ENCODE results near the gene KRTAP4-11. TPM values are rescaled to one million over a fixed set of nuclear protein-coding genes. Genes with fewer than 3 reads are reported as not detected.
"Not testable (repeated sequence)": the region's sequence is repeated elsewhere in the genome, so short reads cannot be mapped to it uniquely, and the experiment has no call there.

The KRTAP4-11 gene
- total RNA-seq, 1 donor from 2014 or later = not detected

DNA sequence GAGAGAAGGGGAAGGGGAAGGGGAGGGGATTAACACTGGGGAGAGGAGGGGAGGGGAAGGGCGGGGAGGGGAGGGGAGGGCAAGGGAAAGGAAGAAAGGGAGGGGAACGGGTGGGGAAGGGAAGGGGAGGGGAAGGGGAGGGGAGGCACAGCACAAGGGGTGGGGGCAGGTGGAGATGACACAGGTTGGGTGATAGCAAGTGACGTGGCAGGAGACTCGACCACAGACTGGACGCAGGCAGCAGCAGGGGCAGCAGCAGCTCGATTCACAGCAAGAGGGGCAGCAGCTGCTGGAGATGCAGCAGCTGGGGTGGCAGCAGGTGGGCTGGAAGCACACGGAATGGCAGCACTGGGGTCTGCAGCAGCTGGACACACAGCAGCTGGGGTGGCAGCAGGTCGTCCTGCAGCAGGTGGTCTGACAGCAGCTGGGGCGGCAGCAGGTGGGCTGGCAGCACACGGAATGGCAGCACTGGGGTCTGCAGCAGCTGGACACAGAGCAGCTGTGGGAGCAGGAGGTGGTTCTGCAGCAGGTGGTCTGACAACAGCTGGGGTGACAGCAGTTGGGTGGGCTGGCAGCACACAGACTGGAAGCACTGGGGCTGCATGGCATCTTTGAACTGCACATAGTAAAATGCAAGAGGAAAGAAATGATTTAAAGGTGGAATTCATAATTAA is 16.4 kb downstream of the KRTAP4-11 start, which contains the start of gene KRTAP4-16:
TSS of gene KRTAP4-16 (minus strand) at position 624 of the 674 bp plus-strand sequence. CDS start at position 624, 0 bp downstream.
- H3K36me3 ChIP-seq (ENCODE audit: control insufficient read depth, insufficient read depth, low read length) = no peaks in the 10 kb centered on the region
- H3K4me3 ChIP-seq (ENCODE audit: low read depth, low read length) = no peak within 1 kb of the TSS
- DNase-seq (ENCODE audit: low read depth) = no peak
- no peaks in the 10 kb centered on the region for H3K27me3 ChIP-seq (ENCODE audit: control insufficient read depth, insufficient read depth, low read length)
- no peak for TF ChIP-seq CTCF (IDR thresholded peaks at IDR 0.05; ENCODE audit: insufficient read depth, low read length, poor library complexity, severe bottlenecking)

- not testable (repeated sequence) for H3K36me3 ChIP-seq (ENCODE audit: control insufficient read depth, insufficient read depth, low read length); H3K4me3 ChIP-seq (ENCODE audit: low read depth, low read length); DNase-seq (ENCODE audit: low read depth); H3K27me3 ChIP-seq (ENCODE audit: control insufficient read depth, insufficient read depth, low read length)
Measured at GRCh38 chr17:41099682-41100480, 18.3 kb downstream of the KRTAP4-11 start.

DNA sequence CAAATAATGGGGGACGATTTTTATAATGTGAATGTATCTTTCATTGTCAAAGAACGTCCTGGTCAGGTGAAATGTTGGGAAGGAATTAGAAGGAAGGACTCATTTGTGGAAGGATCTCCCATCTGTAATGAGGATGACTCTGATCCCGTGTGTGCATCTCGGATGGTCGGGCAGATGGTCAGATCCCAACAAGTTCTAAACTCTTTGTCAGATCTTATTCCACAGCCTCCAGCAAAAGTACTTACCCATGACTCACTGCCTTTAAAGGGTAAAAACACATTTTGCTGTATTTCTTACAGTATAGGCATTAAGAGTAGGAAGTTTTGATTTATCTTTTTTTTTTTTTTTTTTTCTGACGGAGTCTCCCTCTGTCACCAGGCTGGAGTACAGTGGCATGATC is 19.7 kb downstream of the KRTAP4-11 start:
- no peaks in the 10 kb centered on the region for H3K27me3 ChIP-seq (ENCODE audit: control insufficient read depth, insufficient read depth, low read length)
- no peak for TF ChIP-seq CTCF (IDR thresholded peaks at IDR 0.05; ENCODE audit: insufficient read depth, low read length, poor library complexity, severe bottlenecking)
- H3K36me3 ChIP-seq (ENCODE audit: control insufficient read depth, insufficient read depth, low read length) = no peaks in the 10 kb centered on the region
- H3K4me3 ChIP-seq (ENCODE audit: low read depth, low read length) = no peak overlapping the region
- DNase-seq (ENCODE audit: low read depth) = no peak

GRCh38 chr17:41098042-41098441 is 20.1 kb downstream of the KRTAP4-11 start, which contains the start of gene KRTAP4-8:
TSS of gene KRTAP4-8 (minus strand) at chr17:41098142. CDS start at chr17:41098084, 58 bp downstream.
- H3K36me3 ChIP-seq (ENCODE audit: control insufficient read depth, insufficient read depth, low read length) = no peaks in the 10 kb centered on the region
- no peak within 1 kb of the TSS for H3K4me3 ChIP-seq (ENCODE audit: low read depth, low read length)
- H3K27me3 ChIP-seq (ENCODE audit: control insufficient read depth, insufficient read depth, low read length) = no peaks in the 10 kb centered on the region
- no peak for DNase-seq (ENCODE audit: low read depth)
- no peak for TF ChIP-seq CTCF (IDR thresholded peaks at IDR 0.05; ENCODE audit: insufficient read depth, low read length, poor library complexity, severe bottlenecking)

DNA sequence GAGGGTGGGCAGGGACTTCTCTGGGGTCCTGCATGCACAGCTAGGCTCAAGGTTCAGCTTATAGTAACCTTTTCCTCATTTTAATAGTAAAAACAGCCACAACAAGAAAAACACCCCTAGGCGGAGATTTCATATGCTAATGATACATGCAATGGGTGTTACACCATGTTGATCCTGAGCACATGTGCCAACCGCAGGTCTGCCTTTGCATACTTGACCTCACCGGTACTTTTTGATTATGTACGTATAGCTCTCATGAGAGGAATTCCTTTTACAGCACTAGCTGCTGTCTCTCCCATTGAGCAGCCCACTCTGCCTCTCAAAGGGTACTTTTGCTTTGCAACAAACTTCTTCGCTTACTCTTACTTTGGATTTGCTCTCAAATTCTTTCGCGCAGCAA is 22.1 kb downstream of the KRTAP4-11 start:
- Histone ChIP-seq H3K4me3 (ENCODE audit: low read depth, low read length) (no peak overlapping the region), H3K36me3 (ENCODE audit: control insufficient read depth, insufficient read depth, low read length) (no peaks in the 10 kb centered on the region), H3K27me3 (ENCODE audit: control insufficient read depth, insufficient read depth, low read length) (no peaks in the 10 kb centered on the region)
- DNase-seq (ENCODE audit: low read depth) = no peak
- TF ChIP-seq CTCF (IDR thresholded peaks at IDR 0.05; ENCODE audit: insufficient read depth, low read length, poor library complexity, severe bottlenecking) = no peak

DNA sequence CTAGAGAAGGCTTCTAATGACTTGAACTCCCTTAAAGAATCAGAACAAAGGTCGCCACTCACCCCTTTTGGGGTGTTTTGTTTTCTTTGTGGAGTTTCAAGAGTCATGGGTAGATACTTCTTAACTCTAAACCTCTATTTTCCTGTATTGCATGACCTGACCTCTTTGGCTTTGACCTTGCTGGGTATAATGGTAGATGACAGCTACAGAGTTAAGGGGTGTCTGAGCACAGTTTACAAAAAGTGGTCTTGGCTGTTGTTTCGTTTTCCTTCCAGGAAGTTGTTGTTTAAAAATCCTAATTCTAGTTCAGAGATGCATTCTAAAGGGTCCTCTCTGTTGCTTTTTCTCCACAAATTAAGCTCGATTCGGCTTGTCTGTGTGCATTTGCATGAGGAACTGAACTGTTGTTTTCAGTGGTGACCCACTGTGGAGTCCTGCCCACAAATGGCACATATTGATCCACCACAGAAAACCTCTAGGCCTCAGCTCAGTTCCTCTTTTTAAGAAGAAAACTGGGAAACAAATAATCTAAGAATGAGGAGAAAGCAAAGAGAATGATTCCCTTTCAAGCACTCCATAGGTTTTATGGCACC is 29.3 kb downstream of the KRTAP4-11 start:
- H3K27me3 ChIP-seq (ENCODE audit: control insufficient read depth, insufficient read depth, low read length); DNase-seq (ENCODE audit: low read depth); H3K36me3 ChIP-seq (ENCODE audit: control insufficient read depth, insufficient read depth, low read length); H3K4me3 ChIP-seq (ENCODE audit: low read depth, low read length): not testable (repeated sequence)

GRCh38 chr17:41084100-41084856 is 33.9 kb downstream of the KRTAP4-11 start, which contains the start of gene KRTAP4-7:
TSS of gene KRTAP4-7 (plus strand) at chr17:41084150. CDS start at chr17:41084207, 57 bp downstream.
- not testable (repeated sequence) for DNase-seq (ENCODE audit: low read depth); H3K36me3 ChIP-seq (ENCODE audit: control insufficient read depth, insufficient read depth, low read length)

GRCh38 chr17:41083427-41083826 is 34.7 kb downstream of the KRTAP4-11 start:
- not testable (repeated sequence) for H3K27me3 ChIP-seq (ENCODE audit: control insufficient read depth, insufficient read depth, low read length); H3K36me3 ChIP-seq (ENCODE audit: control insufficient read depth, insufficient read depth, low read length); DNase-seq (ENCODE audit: low read depth); H3K4me3 ChIP-seq (ENCODE audit: low read depth, low read length)

More at GRCh38 chr17:41084100-41084856, 33.9 kb downstream of the KRTAP4-11 start, which contains the start of gene KRTAP4-7:
- H3K27me3 ChIP-seq (ENCODE audit: control insufficient read depth, insufficient read depth, low read length); H3K4me3 ChIP-seq (ENCODE audit: low read depth, low read length): not testable (repeated sequence)
